Raji (cell line): ENCODE results near the gene OR51G1.
"Not testable (repeated sequence)": the region's sequence is repeated elsewhere in the genome, so short reads cannot be mapped to it uniquely, and the experiment has no call there.

Experiments used
- POLR2A ChIP-seq: IDR thresholded peaks from 2 replicates; pipeline ENCODE4 v1.6.1; 2011; ENCODE audit warnings: low read depth, low read length, control low read depth; ENCODE audit not compliant: insufficient read depth

Gene OR51G1, protein sequence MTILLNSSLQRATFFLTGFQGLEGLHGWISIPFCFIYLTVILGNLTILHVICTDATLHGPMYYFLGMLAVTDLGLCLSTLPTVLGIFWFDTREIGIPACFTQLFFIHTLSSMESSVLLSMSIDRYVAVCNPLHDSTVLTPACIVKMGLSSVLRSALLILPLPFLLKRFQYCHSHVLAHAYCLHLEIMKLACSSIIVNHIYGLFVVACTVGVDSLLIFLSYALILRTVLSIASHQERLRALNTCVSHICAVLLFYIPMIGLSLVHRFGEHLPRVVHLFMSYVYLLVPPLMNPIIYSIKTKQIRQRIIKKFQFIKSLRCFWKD

DNA sequence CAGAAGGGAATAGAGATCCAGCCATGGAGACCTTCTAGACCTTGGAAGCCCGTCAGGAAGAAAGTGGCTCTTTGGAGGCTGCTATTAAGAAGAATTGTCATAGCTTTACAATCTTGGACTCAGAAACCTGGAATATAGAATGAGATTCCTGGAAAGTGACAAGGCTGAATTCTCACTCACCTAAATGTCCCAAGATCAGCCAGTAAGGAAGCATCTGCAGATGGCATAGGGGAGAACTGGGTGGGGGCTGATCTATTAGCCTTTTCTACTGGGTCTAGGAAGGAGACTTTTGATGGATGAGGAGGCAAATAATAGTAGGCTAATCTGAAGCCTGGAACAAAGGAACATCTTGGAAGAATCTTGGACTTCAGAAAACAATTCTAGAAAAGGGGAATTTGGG is at the start of gene OR51G1:
OR51G1 (minus strand) TSS at position 101 of the 400 bp plus-strand sequence; CDS start at position 101, 0 bp downstream.
- TF ChIP-seq POLR2A = no peak

GRCh38 chr11:4962816-4963215 is 38.7 kb upstream of the OR51G1 start:
- no peak for TF ChIP-seq POLR2A

DNA sequence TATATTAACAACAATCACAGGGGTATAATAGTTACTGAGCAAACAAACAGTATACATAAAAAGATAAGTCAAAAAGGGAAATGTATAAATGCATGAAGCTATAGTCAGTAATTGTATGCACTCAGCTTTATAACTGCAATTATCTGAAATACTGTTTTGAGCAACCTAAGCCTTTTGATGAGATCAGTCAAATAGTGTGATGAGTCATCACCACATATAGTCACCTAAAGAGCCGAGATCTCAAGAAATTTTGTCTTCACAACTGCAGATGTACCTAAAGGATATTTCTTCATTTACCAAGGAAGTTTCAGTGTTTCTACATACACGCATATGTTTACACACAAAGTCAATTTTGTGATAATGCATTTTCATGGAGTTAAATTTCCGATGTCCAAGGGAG is 36.7 kb upstream of the OR51G1 start:
- no peak for TF ChIP-seq POLR2A

DNA sequence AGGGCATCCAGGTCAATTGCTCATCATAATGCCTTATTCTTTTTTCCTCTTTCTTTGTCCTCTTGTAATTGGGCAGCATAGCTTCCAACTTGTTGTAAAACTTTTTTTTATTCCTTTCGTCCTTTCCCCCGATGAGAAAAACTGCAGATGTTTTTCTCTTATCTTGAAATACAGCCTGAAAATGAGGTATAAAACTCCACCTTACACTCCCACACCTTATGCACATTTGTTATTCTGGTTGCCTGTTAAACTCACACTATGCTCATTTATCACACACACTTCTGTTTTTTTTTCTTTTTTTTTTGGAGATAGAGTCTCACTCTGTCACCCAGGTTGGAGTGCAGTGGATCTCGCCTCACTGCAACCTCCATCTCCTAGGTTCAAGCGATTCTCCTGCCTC is 33.3 kb upstream of the OR51G1 start:
- TF ChIP-seq POLR2A = no peak

- TF ChIP-seq POLR2A = not testable (repeated sequence)
Measured at GRCh38 chr11:4955613-4956012, 31.5 kb upstream of the OR51G1 start, which contains the start of gene OR51A2. OR51A2 (minus strand) TSS chr11:4955713; CDS start chr11:4955713, 0 bp downstream.

- TF ChIP-seq POLR2A = no peak
Measured at GRCh38 chr11:4947505-4947904, 23.4 kb upstream of the OR51G1 start, which contains the start of gene OR51A4. OR51A4 (minus strand) TSS chr11:4947605; CDS start chr11:4947100, 505 bp downstream.

DNA sequence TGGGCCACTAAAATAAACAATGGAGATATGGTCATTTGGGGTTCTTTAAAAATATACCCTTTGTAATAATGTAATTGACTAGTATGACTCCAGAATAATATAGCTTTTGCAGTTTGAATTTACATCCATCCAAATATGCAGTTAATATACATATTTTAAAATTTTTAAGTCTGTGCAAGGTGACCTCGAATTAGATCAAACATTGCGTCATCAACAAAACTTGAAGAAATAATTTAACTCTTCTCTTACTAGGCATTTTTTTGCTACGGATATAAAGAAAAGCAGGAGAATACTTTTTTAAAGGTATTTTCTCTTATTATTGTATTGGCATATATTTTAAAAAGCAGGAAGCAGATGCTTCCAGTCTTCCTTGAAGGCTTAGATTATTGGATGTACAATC is 12.6 kb upstream of the OR51G1 start:
- no peak for TF ChIP-seq POLR2A

- TF ChIP-seq POLR2A = no peak
Measured at GRCh38 chr11:4932751-4933150, 8.6 kb upstream of the OR51G1 start.

DNA sequence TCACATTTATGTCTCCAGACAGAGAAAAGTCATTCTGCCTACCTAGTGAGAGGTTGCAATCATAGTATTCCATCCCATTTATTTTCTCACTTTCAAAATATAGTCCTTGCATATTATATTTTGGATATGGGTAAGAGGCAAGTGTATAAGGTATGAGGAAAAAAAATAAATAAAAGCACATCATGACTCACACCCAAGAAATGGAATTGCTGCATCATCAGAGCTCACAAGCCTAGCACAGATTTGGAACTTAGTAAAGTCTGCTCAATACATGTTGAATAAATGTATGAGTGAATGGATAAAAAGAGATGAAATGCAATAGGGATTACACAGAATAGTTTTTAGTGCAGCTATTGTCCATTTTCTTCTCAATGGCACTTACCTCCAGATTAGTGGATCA is 2.5 kb upstream of the OR51G1 start:
- TF ChIP-seq POLR2A = no peak

GRCh38 chr11:4922304-4922703 is 1.8 kb downstream of the OR51G1 start:
- no peak for TF ChIP-seq POLR2A

GRCh38 chr11:4921796-4922195 is 2.3 kb downstream of the OR51G1 start:
- TF ChIP-seq POLR2A = no peak

DNA sequence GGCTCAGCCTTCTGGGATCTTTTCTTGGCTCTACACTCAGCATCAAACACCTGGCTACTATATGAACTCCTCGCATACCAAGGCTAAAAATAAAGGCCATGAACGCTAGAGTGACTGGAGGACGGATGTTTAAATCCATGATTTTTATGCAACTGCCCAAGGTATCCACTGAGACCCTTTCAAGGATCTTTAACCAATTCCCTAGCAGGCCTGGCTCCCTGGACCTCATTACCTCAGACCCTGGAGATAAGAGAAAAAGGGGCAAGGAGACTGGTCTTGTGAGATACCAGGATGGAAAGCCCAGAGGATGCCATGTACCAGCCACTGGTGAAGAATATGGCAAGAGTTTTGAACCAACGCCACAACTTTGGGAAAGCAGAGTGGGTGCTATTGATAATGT is 4.9 kb downstream of the OR51G1 start, which contains the start of gene OR51G2:
OR51G2 (minus strand) TSS at position 101 of the 400 bp plus-strand sequence. CDS start 3,687 bp downstream, outside the sequence.
- TF ChIP-seq POLR2A = no peak

GRCh38 chr11:4916581-4916980 is 7.6 kb downstream of the OR51G1 start:
- no peak for TF ChIP-seq POLR2A

- TF ChIP-seq POLR2A = no peak
Measured at GRCh38 chr11:4903484-4903883, 20.7 kb downstream of the OR51G1 start, which contains the start of gene OR51A7. OR51A7 (plus strand) TSS chr11:4903783; CDS start chr11:4907370, 3,587 bp downstream.

DNA sequence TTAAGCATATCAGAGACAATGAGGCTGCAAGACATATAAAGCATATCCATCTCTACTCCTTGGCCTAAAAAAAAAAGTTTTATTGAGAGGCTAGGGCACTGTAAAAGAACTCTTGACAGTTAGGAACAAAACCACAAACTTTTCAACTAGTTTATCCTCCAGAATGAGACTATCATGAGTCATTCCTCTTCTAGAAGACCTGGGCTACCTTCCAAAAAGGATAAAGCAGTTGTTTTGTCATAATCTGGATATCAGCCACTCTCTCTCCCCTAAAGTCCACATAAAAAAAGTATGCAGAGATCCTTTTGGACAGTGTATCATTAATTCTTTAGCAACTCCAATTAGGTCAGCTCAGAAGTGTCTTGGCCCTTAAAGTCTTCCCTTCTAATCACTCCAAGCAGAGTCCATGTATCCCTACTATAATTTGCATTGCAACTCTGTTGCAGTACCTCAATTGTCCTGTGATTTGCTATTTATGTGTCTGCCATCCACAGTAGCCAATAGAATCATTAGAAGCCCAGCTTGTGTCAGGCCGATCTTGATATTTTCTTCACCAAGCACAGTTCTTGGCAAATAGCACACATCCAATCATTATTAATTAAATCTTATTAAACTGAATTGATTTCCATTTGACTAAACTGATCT is 32.0 kb downstream of the OR51G1 start:
- TF ChIP-seq POLR2A = no peak

DNA sequence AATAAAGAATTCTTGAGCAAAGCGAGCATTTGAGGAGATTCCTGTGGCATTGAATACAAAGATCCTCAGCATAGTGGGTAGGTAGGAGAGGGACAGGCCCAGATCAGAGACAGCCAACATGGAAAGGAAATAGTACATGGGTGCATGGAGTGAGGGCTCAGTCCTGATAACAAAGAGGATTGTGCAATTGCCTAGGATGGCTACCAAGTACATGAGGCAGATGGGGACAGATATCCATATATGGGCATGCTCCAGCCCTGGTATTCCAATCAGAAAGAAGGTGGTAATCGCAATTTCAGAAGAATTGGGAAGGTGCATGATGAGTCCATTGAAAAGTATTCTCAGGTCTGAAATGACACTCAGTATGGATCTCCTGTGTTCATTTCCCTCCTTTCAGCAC is 33.9 kb downstream of the OR51G1 start:
- no peak for TF ChIP-seq POLR2A

- no peak for TF ChIP-seq POLR2A
Measured at GRCh38 chr11:4887591-4887990, 36.5 kb downstream of the OR51G1 start.

- no peak for TF ChIP-seq POLR2A
Measured at GRCh38 chr11:4886186-4886585, 38.0 kb downstream of the OR51G1 start.
